GM23338 (cell line): ENCODE data around the gene CARD9. TPM values are rescaled to one million over a fixed set of nuclear protein-coding genes. Genes with fewer than 3 reads are reported as not detected.

Experiments used
- ATAC-seq: fragments of 200-7000 bp; cut with Tn5 transposase; 3 replicates; pipeline ENCODE4 v1.9.1; 2020
- DNase-seq: peaks from one replicate; pipeline ENCODE4 v3.0.0-alpha.2; 2015; ENCODE audit warnings: low spot score
- H2AFZ ChIP-seq: fragments of 200-600 bp; sonication (generic); 2 replicates; pipeline ENCODE4 v1.8.0; 2016; ENCODE audit warnings: antibody characterized with exemption, mild to moderate bottlenecking, moderate library complexity
- H3F3A ChIP-seq: fragments of 200-600 bp; sonication (generic); replicated peaks from 2 replicates; pipeline ENCODE4 v1.8.0; 2017; ENCODE audit warnings: antibody characterized with exemption, mixed run types, low read depth
- H3K27ac ChIP-seq: fragments of 200-600 bp; sonication (generic); 2 replicates; pipeline ENCODE4 v1.6.1; 2016; ENCODE audit warnings: low read depth
- H3K27me3 ChIP-seq: fragments of 200-600 bp; sonication (generic); 2 replicates; pipeline ENCODE4 v1.8.0; 2016; ENCODE audit warnings: mild to moderate bottlenecking, mixed run types, moderate library complexity; ENCODE audit not compliant: insufficient read depth
- H3K36me3 ChIP-seq: fragments of 200-600 bp; sonication (generic); 2 replicates; pipeline ENCODE4 v1.8.0; 2016; ENCODE audit warnings: mild to moderate bottlenecking; ENCODE audit not compliant: insufficient read depth
- H3K4me1 ChIP-seq: fragments of 200-600 bp; sonication (generic); 2 replicates; pipeline ENCODE4 v1.8.0; 2016; ENCODE audit warnings: mild to moderate bottlenecking, moderate library complexity; ENCODE audit not compliant: insufficient read depth
- H3K4me2 ChIP-seq: fragments of 200-600 bp; sonication (generic); 2 replicates; pipeline ENCODE4 v1.7.1; 2017; ENCODE audit warnings: mixed run types
- H3K4me3 ChIP-seq: fragments of 200-600 bp; sonication (generic); 2 replicates; pipeline ENCODE4 v1.6.1; 2016; ENCODE audit warnings: mixed run types
- H3K79me2 ChIP-seq: fragments of 200-600 bp; sonication (generic); replicated peaks from 2 replicates; pipeline ENCODE4 v1.8.0; 2017; ENCODE audit warnings: mild to moderate bottlenecking; ENCODE audit not compliant: insufficient read depth
- H3K9me2 ChIP-seq: fragments of 200-600 bp; sonication (generic); 2 replicates; pipeline ENCODE4 v1.8.0; 2017; ENCODE audit not compliant: insufficient read depth
- H4K20me1 ChIP-seq: fragments of 200-600 bp; sonication (generic); replicated peaks from 2 replicates; pipeline ENCODE4 v1.8.0; 2017; ENCODE audit warnings: mild to moderate bottlenecking; ENCODE audit not compliant: insufficient read depth
- H3K27ac Mint-ChIP-seq: 2 replicates; pipeline ENCODE4 v1.8.0; 2020; ENCODE audit warnings: inconsistent platforms, mild to moderate bottlenecking, moderate library complexity, mixed read lengths
- H3K27me3 Mint-ChIP-seq: 3 replicates; pipeline ENCODE4 v1.8.0; 2022; ENCODE audit warnings: low read depth, mild to moderate bottlenecking, moderate library complexity, mixed read lengths, inconsistent platforms; ENCODE audit not compliant: insufficient read depth, poor library complexity
- H3K36me3 Mint-ChIP-seq: 3 replicates; pipeline ENCODE4 v1.8.0; 2021; ENCODE audit warnings: low read depth, mild to moderate bottlenecking, inconsistent platforms, moderate library complexity, mixed read lengths
- H3K4me1 Mint-ChIP-seq: 3 replicates; pipeline ENCODE4 v1.8.0; 2020; ENCODE audit warnings: mild to moderate bottlenecking, inconsistent platforms, mixed read lengths
- H3K4me3 Mint-ChIP-seq: 3 replicates; pipeline ENCODE4 v1.8.0; 2021; ENCODE audit warnings: moderate library complexity, mild to moderate bottlenecking, inconsistent platforms, mixed read lengths
- H3K9me3 Mint-ChIP-seq: 3 replicates; pipeline ENCODE4 v1.8.0; 2020; ENCODE audit warnings: moderate library complexity, mild to moderate bottlenecking, inconsistent platforms, mixed read lengths
- CTCF ChIP-seq, 2 experiments: fragments of 200-600 bp in 1 of 2; sonication (generic) in 1 of 2; conservative IDR thresholded peaks; 2 replicates each; pipeline versions ENCODE4 v1.5.1 to v1.6.1; 2016 to 2017; ENCODE audit warnings: antibody characterized with exemption in 2 of 2, low read depth in 2 of 2, mild to moderate bottlenecking in 2 of 2, moderate library complexity in 1 of 2
- ETS1 ChIP-seq: IDR thresholded peaks from 2 replicates; pipeline ENCODE4 v1.6.1; 2016; ENCODE audit warnings: antibody characterized with exemption
- EZH2 ChIP-seq: fragments of 200-600 bp; sonication (generic); IDR thresholded peaks from one replicate; pipeline ENCODE4 v1.8.0; 2017; ENCODE audit warnings: antibody characterized with exemption, mild to moderate bottlenecking, low read depth; ENCODE audit not compliant: unreplicated experiment
- EZH2phosphoT487 ChIP-seq: fragments of 200-600 bp; sonication (generic); IDR thresholded peaks from one replicate; pipeline ENCODE4 v1.8.1; 2018; ENCODE audit warnings: antibody characterized with exemption; ENCODE audit not compliant: unreplicated experiment
- JUNB ChIP-seq: IDR thresholded peaks from one replicate; pipeline ENCODE4 v1.6.1; 2016; ENCODE audit warnings: antibody characterized with exemption; ENCODE audit not compliant: unreplicated experiment
- NANOG ChIP-seq: IDR thresholded peaks from 2 replicates; pipeline ENCODE4 v1.6.1; 2016; ENCODE audit warnings: antibody characterized with exemption, borderline replicate concordance
- POLR2AphosphoS5 ChIP-seq: IDR thresholded peaks from 2 replicates; pipeline ENCODE4 v1.6.1; 2016; ENCODE audit warnings: antibody characterized with exemption, low read depth
- REST ChIP-seq: IDR thresholded peaks from one replicate; pipeline ENCODE4 v1.6.1; 2018; ENCODE audit warnings: antibody characterized with exemption; ENCODE audit not compliant: unreplicated experiment
- STAT1 ChIP-seq: IDR thresholded peaks from one replicate; pipeline ENCODE4 v1.6.1; 2016; ENCODE audit warnings: antibody characterized with exemption; ENCODE audit not compliant: unreplicated experiment
- ZNF331 ChIP-seq: fragments of 250-450 bp; sonication (Bioruptor Pico); IDR thresholded peaks from 2 replicates; pipeline ENCODE4 v1.5.0; 2020; ENCODE audit warnings: low read depth, mild to moderate bottlenecking, moderate library complexity
- ZNF462 ChIP-seq: fragments of 250-450 bp; sonication (Bioruptor Pico); IDR thresholded peaks from 2 replicates; pipeline ENCODE4 v1.5.0; 2020; ENCODE audit warnings: mild to moderate bottlenecking, moderate library complexity
- polyA plus RNA-seq: library from polyadenylated mRNA; unstranded; fragments of >200 nt; fragmentation: Nextera tagmentation; extraction: Ambion mirVana; gene quantifications from 2 replicates; pipeline ENCODE4 v1.2.1, GENCODE V29; 2016
- total RNA-seq: library from RNA; depleted of rRNA; stranded (reverse); fragments of >200 nt; shearing (Covaris generic); gene quantifications from 2 replicates; pipeline ENCODE4 v1.2.3, GENCODE V29; 2014

CARD9 gene
- total and polyA plus RNA-seq, 2 experiments from 2014 or later, result 0.49 to 0.63 TPM

GRCh38 chr9:136411378-136411777, 37.9 kb upstream of the CARD9 start:
- peak overlapping the region; percentile 99 for H3K4me2 ChIP-seq
- Mint-ChIP-seq H3K4me1 (peaks cover 20% of the 10 kb centered on the region), H3K27me3 (peaks cover 28% of the 10 kb centered on the region), H3K4me3 (peak overlapping the region; percentile 96), H3K36me3 (peaks cover 70% of the 10 kb centered on the region), H3K9me3 (no peaks in the 10 kb centered on the region), H3K27ac (peak overlapping the region; percentile 95)
- no peak overlapping the region for H2AFZ ChIP-seq
- H3K4me1 ChIP-seq, result peaks cover 17% of the 10 kb centered on the region; the same call in 1 of the 2 replicates
- peaks cover 24% of the 10 kb centered on the region for H4K20me1 ChIP-seq
- H3K27ac ChIP-seq, result no peak overlapping the region
- no peak for ATAC-seq
- no peaks in the 10 kb centered on the region for H3K9me2 ChIP-seq
- TF ChIP-seq ZNF462 (CRISPR knock-in tag) (no peak), STAT1 (no peak), ETS1 (no peak), EZH2phosphoT487 (no peak), EZH2 (no peak), JUNB (no peak), POLR2AphosphoS5 (no peak), NANOG (no peak), ZNF331 (CRISPR knock-in tag) (no peak), REST (no peak), CTCF (conservative IDR thresholded peaks at IDR 0.05; ENCODE audit: low read depth in 2 of 2) (no peak)
- peaks cover 33% of the 10 kb centered on the region for H3K36me3 ChIP-seq
- H3K4me3 ChIP-seq, result peak overlapping the region; percentile 96
- H3K79me2 ChIP-seq, result peaks cover 61% of the 10 kb centered on the region
- H3K27me3 ChIP-seq, result no peaks in the 10 kb centered on the region
- DNase-seq, result no peak
- peaks cover 20% of the 10 kb centered on the region; the same call in 1 of the 2 replicates for H3F3A ChIP-seq
